T-helper 2 cell treated with Interferon-gamma antibody and Interleukin-4, amounts not matched to agents 100 ng/mL and 5 ng/mL, for 36 hours (primary cell): Measurements from ENCODE around the gene BCO2. TPM values are rescaled to one million over a fixed set of nuclear protein-coding genes. Genes with fewer than 3 reads are reported as not detected.
"Not testable (repeated sequence)": the region's sequence is repeated elsewhere in the genome, so short reads cannot be mapped to it uniquely, and the experiment has no call there.

Experiments
- intact Hi-C: fragments of 100-400 bp; cut with micrococcal nuclease; formaldehyde crosslinking; loops from one replicate; pipeline ENCODE4 v1.15.1; 2023
- total RNA-seq: library from RNA; stranded (reverse); gene quantifications from 2 replicates; pipeline ENCODE4 v1.2.3, GENCODE V29; 2022

Gene BCO2
- total RNA-seq, 1 donor from 2014 or later: 1.1 TPM

GRCh38 chr11:112165049-112165448, 10.3 kb upstream of the BCO2 start:
- intact Hi-C loops: no loop called here

- intact Hi-C loops: no loop called here
These were observed 8.8 kb upstream of the BCO2 start for GRCh38 chr11:112166562-112166961.

GRCh38 chr11:112167145-112167544, 8.2 kb upstream of the BCO2 start, which contains the start of gene TEX12:
Gene TEX12 (plus strand): TSS chr11:112167372. CDS start chr11:112169269, 1,897 bp downstream.
- intact Hi-C loops: no loop called here

- intact Hi-C loops: no loop called here
These were observed 2.8 kb upstream of the BCO2 start for GRCh38 chr11:112172362-112172994.

GRCh38 chr11:112173152-112173551, 2.2 kb upstream of the BCO2 start:
- intact Hi-C loops: no loop called here

- intact Hi-C loops: loop anchor here (5.0 kb wide), 2 partner anchors 63 to 243 kb away; no protein-coding TSS in a partner anchor
These were observed 264 bp downstream of the BCO2 start for GRCh38 chr11:112175599-112175952.

- intact Hi-C loops: loop anchor here (5.0 kb wide), 2 partner anchors 64 to 244 kb away; no protein-coding TSS in a partner anchor
These were observed 765 bp downstream of the BCO2 start for GRCh38 chr11:112176077-112176476.

- intact Hi-C loops: loop anchor here (5.0 kb wide), 2 partner anchors 65 to 245 kb away; no protein-coding TSS in a partner anchor
These were observed 2.3 kb downstream of the BCO2 start for GRCh38 chr11:112177589-112177988.

GRCh38 chr11:112178428-112178827, 3.1 kb downstream of the BCO2 start:
- intact Hi-C loops: loop anchor here (5.0 kb wide), 2 partner anchors 66 to 246 kb away; no protein-coding TSS in a partner anchor

- intact Hi-C loops: loop anchor here (5.0 kb wide), 2 partner anchors 67 to 247 kb away; no protein-coding TSS in a partner anchor
These were observed 3.6 kb downstream of the BCO2 start for GRCh38 chr11:112178936-112179335.

GRCh38 chr11:112179601-112180000, 4.3 kb downstream of the BCO2 start:
- intact Hi-C loops: loop anchor here (5.0 kb wide), 2 partner anchors 67 to 247 kb away; no protein-coding TSS in a partner anchor

- intact Hi-C loops: no loop called here
These were observed 7.6 kb downstream of the BCO2 start for GRCh38 chr11:112182867-112183266.

GRCh38 chr11:112185883-112186282, 10.6 kb downstream of the BCO2 start:
- intact Hi-C loops: no loop called here

- intact Hi-C loops: no loop called here
These were observed 11.0 kb downstream of the BCO2 start for GRCh38 chr11:112186304-112186703.

GRCh38 chr11:112195113-112195512, 19.8 kb downstream of the BCO2 start:
- intact Hi-C loops: not testable (repeated sequence)

- intact Hi-C loops: no loop called here
These were observed 20.6 kb downstream of the BCO2 start for GRCh38 chr11:112195951-112196351.

GRCh38 chr11:112196519-112197087, 21.3 kb downstream of the BCO2 start:
- intact Hi-C loops: no loop called here

GRCh38 chr11:112199101-112199500, 23.8 kb downstream of the BCO2 start:
- intact Hi-C loops: not testable (repeated sequence)

- intact Hi-C loops: no loop called here
These were observed 24.9 kb downstream of the BCO2 start for GRCh38 chr11:112200252-112200651.

GRCh38 chr11:112206071-112206470, 30.8 kb downstream of the BCO2 start:
- intact Hi-C loops: no loop called here

- intact Hi-C loops: no loop called here
These were observed 35.6 kb downstream of the BCO2 start for GRCh38 chr11:112210890-112211289.

GRCh38 chr11:112211536-112211935, 36.2 kb downstream of the BCO2 start:
- intact Hi-C loops: no loop called here

- intact Hi-C loops: no loop called here
These were observed 37.0 kb downstream of the BCO2 start for GRCh38 chr11:112212290-112212689.
